OCI-LY1 (cell line): ENCODE data around the gene MGST1.

Source experiments
- EZH2 ChIP-seq: fragments of 200-600 bp; sonication (generic), shearing (Covaris generic); IDR thresholded peaks from 2 replicates; pipeline ENCODE4 v1.8.0; 2017; ENCODE audit warnings: borderline replicate concordance, mixed run types, mild to moderate bottlenecking, antibody characterized with exemption, low read length, moderate library complexity, mixed read lengths
- TF ChIP-seq, protein P1 (sequence below): fragments of 200-600 bp; sonication (generic), shearing (Covaris generic); IDR thresholded peaks from 2 replicates; pipeline ENCODE4 v1.5.1; 2017; ENCODE audit warnings: mild to moderate bottlenecking, antibody characterized with exemption, low read length, moderate library complexity, mixed read lengths

DNA sequence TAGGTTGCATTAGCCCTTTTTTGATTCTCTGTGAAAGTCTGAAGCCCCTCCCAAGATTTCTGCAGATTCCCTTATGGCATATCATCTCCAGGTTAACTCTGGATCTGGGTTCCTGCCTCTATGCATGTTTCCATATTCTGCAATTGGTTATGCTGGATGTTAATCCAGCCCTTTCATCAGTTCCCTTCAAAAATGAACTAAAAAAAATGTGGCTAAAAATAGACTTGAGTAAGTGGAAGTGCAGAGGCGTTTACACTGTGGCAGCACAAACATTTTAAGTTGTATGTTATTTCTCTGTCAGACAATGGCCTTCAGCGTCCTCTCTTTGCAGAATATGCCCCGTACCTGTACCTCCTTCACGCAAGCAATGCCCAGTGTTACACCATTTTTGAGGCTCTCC is 11.4 kb downstream of the MGST1 start:
- TF ChIP-seq, protein P1, sequence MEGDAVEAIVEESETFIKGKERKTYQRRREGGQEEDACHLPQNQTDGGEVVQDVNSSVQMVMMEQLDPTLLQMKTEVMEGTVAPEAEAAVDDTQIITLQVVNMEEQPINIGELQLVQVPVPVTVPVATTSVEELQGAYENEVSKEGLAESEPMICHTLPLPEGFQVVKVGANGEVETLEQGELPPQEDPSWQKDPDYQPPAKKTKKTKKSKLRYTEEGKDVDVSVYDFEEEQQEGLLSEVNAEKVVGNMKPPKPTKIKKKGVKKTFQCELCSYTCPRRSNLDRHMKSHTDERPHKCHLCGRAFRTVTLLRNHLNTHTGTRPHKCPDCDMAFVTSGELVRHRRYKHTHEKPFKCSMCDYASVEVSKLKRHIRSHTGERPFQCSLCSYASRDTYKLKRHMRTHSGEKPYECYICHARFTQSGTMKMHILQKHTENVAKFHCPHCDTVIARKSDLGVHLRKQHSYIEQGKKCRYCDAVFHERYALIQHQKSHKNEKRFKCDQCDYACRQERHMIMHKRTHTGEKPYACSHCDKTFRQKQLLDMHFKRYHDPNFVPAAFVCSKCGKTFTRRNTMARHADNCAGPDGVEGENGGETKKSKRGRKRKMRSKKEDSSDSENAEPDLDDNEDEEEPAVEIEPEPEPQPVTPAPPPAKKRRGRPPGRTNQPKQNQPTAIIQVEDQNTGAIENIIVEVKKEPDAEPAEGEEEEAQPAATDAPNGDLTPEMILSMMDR = no peak
- TF ChIP-seq EZH2 = no peak
